GM19328 (cell line): ENCODE data around the gene CCN5.
"Not testable (repeated sequence)": the region's sequence is repeated elsewhere in the genome, so short reads cannot be mapped to it uniquely, and the experiment has no call there.

Experiments
- ATAC-seq: cut with Tn5 transposase; IDR thresholded peaks from one replicate; pipeline ENCODE4 v1.9.1; 2021; ENCODE audit warnings: mild to moderate bottlenecking, moderate library complexity; ENCODE audit not compliant: unreplicated experiment

CCN5 gene

GRCh38 chr20:44714701-44715498 is at the start of gene CCN5:
Gene CCN5 (plus strand): TSS chr20:44715369. CDS start chr20:44715391, 22 bp downstream.
- ATAC-seq, result no peak

- ATAC-seq, result no peak
Measured at GRCh38 chr20:44666066-44666465, 49.1 kb upstream of the CCN5 start.

GRCh38 chr20:44670851-44671250 is 44.3 kb upstream of the CCN5 start:
- not testable (repeated sequence) for ATAC-seq

GRCh38 chr20:44671541-44671940 is 43.6 kb upstream of the CCN5 start:
- ATAC-seq, result not testable (repeated sequence)

- not testable (repeated sequence) for ATAC-seq
Measured at GRCh38 chr20:44672318-44672902, 42.8 kb upstream of the CCN5 start.

- no peak for ATAC-seq
Measured at GRCh38 chr20:44678242-44678641, 36.9 kb upstream of the CCN5 start.

- no peak for ATAC-seq
Measured at GRCh38 chr20:44678990-44679611, 36.1 kb upstream of the CCN5 start.

GRCh38 chr20:44681796-44682566 is 33.2 kb upstream of the CCN5 start:
- ATAC-seq, result no peak

GRCh38 chr20:44683263-44684046 is 31.7 kb upstream of the CCN5 start:
- ATAC-seq, result peak; percentile 65

GRCh38 chr20:44684047-44684967 is 30.9 kb upstream of the CCN5 start:
- ATAC-seq, result no peak

- ATAC-seq, result no peak
Measured at GRCh38 chr20:44686934-44687333, 28.2 kb upstream of the CCN5 start.

GRCh38 chr20:44688053-44688625 is 27.0 kb upstream of the CCN5 start:
- no peak for ATAC-seq

GRCh38 chr20:44689809-44690208 is 25.4 kb upstream of the CCN5 start:
- no peak for ATAC-seq

GRCh38 chr20:44690781-44691423 is 24.3 kb upstream of the CCN5 start:
- ATAC-seq, result no peak

GRCh38 chr20:44691424-44692423 is 23.4 kb upstream of the CCN5 start:
- no peak for ATAC-seq

GRCh38 chr20:44692932-44693480 is 22.2 kb upstream of the CCN5 start:
- ATAC-seq, result no peak

GRCh38 chr20:44693627-44694026 is 21.5 kb upstream of the CCN5 start:
- no peak for ATAC-seq
